Measurements from ENCODE around the gene IPO5.

GRCh38 chr13:97934590-97934989 is 18.9 kb upstream of the IPO5 start:
- TF ChIP-seq EZH2 (IDR thresholded peaks at IDR 0.05; ENCODE audit: borderline replicate concordance, low read length), result no peak
- TF ChIP-seq CTCF (IDR thresholded peaks at IDR 0.05; ENCODE audit: low read length), result no peak
